Neural cell (in vitro differentiated cells): ENCODE data around the gene MICAL2.

Source experiments
- POLR2AphosphoS5 ChIP-seq: IDR thresholded peaks from 2 replicates; pipeline ENCODE4 v1.6.1; 2012
- RAD21 ChIP-seq: fragments of 450-650 bp; conservative IDR thresholded peaks from 2 replicates; pipeline ENCODE4 v1.6.1; 2014; ENCODE audit warnings: antibody characterized with exemption, mild to moderate bottlenecking, moderate library complexity
- TF ChIP-seq, protein P1 (sequence below): fragments of 450-650 bp; IDR thresholded peaks from 2 replicates; pipeline ENCODE4 v1.5.1; 2014; ENCODE audit warnings: antibody characterized with exemption, mild to moderate bottlenecking, moderate library complexity; ENCODE audit not compliant: poor library complexity, severe bottlenecking
- TF ChIP-seq, protein P2 (sequence below): IDR thresholded peaks from 2 replicates; pipeline ENCODE4 v1.6.1; 2012; ENCODE audit warnings: borderline replicate concordance

DNA sequence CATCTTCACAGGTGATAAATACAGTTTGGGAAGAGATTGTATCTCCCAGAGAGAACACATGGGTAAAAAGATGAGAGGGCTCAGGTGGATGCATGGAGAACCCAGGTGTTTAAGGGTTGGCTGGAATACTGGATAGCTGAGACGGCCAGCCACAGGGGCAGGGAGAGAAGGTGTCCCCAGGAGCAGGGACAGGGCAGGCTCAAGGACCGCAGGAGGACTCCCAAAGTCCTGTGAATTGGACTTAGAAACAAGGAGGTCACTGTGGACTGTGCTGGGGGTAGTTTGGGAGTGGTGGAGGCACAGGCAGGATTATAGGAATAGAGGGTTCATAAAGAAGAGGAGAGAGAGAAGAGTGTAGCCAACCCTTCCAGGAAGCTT is 163.2 kb downstream of the MICAL2 start:
- TF ChIP-seq, protein P1, sequence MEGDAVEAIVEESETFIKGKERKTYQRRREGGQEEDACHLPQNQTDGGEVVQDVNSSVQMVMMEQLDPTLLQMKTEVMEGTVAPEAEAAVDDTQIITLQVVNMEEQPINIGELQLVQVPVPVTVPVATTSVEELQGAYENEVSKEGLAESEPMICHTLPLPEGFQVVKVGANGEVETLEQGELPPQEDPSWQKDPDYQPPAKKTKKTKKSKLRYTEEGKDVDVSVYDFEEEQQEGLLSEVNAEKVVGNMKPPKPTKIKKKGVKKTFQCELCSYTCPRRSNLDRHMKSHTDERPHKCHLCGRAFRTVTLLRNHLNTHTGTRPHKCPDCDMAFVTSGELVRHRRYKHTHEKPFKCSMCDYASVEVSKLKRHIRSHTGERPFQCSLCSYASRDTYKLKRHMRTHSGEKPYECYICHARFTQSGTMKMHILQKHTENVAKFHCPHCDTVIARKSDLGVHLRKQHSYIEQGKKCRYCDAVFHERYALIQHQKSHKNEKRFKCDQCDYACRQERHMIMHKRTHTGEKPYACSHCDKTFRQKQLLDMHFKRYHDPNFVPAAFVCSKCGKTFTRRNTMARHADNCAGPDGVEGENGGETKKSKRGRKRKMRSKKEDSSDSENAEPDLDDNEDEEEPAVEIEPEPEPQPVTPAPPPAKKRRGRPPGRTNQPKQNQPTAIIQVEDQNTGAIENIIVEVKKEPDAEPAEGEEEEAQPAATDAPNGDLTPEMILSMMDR, result no peak
- TF ChIP-seq, protein P2, sequence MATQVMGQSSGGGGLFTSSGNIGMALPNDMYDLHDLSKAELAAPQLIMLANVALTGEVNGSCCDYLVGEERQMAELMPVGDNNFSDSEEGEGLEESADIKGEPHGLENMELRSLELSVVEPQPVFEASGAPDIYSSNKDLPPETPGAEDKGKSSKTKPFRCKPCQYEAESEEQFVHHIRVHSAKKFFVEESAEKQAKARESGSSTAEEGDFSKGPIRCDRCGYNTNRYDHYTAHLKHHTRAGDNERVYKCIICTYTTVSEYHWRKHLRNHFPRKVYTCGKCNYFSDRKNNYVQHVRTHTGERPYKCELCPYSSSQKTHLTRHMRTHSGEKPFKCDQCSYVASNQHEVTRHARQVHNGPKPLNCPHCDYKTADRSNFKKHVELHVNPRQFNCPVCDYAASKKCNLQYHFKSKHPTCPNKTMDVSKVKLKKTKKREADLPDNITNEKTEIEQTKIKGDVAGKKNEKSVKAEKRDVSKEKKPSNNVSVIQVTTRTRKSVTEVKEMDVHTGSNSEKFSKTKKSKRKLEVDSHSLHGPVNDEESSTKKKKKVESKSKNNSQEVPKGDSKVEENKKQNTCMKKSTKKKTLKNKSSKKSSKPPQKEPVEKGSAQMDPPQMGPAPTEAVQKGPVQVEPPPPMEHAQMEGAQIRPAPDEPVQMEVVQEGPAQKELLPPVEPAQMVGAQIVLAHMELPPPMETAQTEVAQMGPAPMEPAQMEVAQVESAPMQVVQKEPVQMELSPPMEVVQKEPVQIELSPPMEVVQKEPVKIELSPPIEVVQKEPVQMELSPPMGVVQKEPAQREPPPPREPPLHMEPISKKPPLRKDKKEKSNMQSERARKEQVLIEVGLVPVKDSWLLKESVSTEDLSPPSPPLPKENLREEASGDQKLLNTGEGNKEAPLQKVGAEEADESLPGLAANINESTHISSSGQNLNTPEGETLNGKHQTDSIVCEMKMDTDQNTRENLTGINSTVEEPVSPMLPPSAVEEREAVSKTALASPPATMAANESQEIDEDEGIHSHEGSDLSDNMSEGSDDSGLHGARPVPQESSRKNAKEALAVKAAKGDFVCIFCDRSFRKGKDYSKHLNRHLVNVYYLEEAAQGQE, result no peak
- TF ChIP-seq POLR2AphosphoS5 (no peak), RAD21 (no peak)
